Uterus (tissue), 4 donors: Measurements from ENCODE around the gene ARHGAP36. TPM values are rescaled to one million over a fixed set of nuclear protein-coding genes. Genes with fewer than 3 reads are reported as not detected.

Source experiments
- DNase-seq, 2 donors: peaks; one replicate each; pipeline ENCODE4 v3.0.0-alpha.2; 2019 to 2020
- H3K27ac ChIP-seq, 2 donors: fragments of 200-600 bp; sonication (generic); 1 replicate in 1 of 2; 2 replicates in 1 of 2; pipeline ENCODE4 v1.5.1; 2016 to 2018
- H3K27me3 ChIP-seq, 2 donors: fragments of 200-600 bp; sonication (generic); one replicate each; pipeline ENCODE4 v1.5.1; 2018 to 2019; ENCODE audit warnings: control low read depth in 1 of 2
- H3K36me3 ChIP-seq, 2 donors: fragments of 200-600 bp; sonication (generic); one replicate each; pipeline ENCODE4 v1.5.1; 2019; ENCODE audit warnings: control low read depth in 1 of 2
- H3K4me1 ChIP-seq, 2 donors: fragments of 200-600 bp; sonication (generic); one replicate each; pipeline ENCODE4 v1.5.1; 2018 to 2019; ENCODE audit warnings: control low read depth in 1 of 2
- H3K4me3 ChIP-seq, 2 donors: fragments of 200-600 bp; sonication (generic); 1 replicate in 1 of 2; 2 replicates in 1 of 2; pipeline ENCODE4 v1.5.1; 2018 to 2019; ENCODE audit warnings: mild to moderate bottlenecking in 1 of 2
- H3K9me3 ChIP-seq, 2 donors: fragments of 200-600 bp; sonication (generic); one replicate each; pipeline ENCODE4 v1.5.1; 2019; ENCODE audit warnings: control low read depth in 1 of 2
- CTCF ChIP-seq, 4 experiments: fragments of 200-600 bp in 2 of 4; fragments of 450-650 bp in 2 of 4; sonication (generic) in 2 of 4; IDR thresholded peaks; one replicate each; pipeline ENCODE4 v1.5.1; 2016 to 2019; ENCODE audit warnings: antibody characterized with exemption in 4 of 4, mild to moderate bottlenecking in 2 of 4, moderate library complexity in 1 of 4
- POLR2A ChIP-seq, 2 donors: fragments of 450-650 bp; IDR thresholded peaks; one replicate each; pipeline ENCODE4 v1.6.1; 2016; ENCODE audit warnings: antibody characterized with exemption in 2 of 2, mild to moderate bottlenecking in 1 of 2, moderate library complexity in 1 of 2
- intact Hi-C: fragments of 100-400 bp; cut with DNase I; formaldehyde crosslinking; loops from one replicate; pipeline ENCODE4 v1.15.1; 2023; ENCODE audit warnings: low total_unique reads
- total RNA-seq, 4 donors: library from RNA; depleted of rRNA in 3 of 4; stranded (reverse); fragments of >200 nt in 3 of 4; gene quantifications; one replicate each; pipeline versions ENCODE4 v1.1.0 to v1.2.4, GENCODE V29; 2014 to 2023
- donor health status: DM: yes; HTN: yes; CAD: no.

Gene ARHGAP36
- total RNA-seq, 4 donors from 2014 or later, result 0.55 TPM; not detected in 3

GRCh38 chrX:131061306-131061705 lies 3.2 kb downstream of the ARHGAP36 start:
- Histone ChIP-seq H3K27me3 (peaks cover 0 to 9% of the 10 kb centered on the region in 2 donors), H3K27ac (no peak overlapping the region), H3K4me3 (no peak overlapping the region), H3K4me1 (no peaks in the 10 kb centered on the region), H3K9me3 (no peaks in the 10 kb centered on the region), H3K36me3 (no peaks in the 10 kb centered on the region)
- no peak for DNase-seq
- TF ChIP-seq POLR2A (IDR thresholded peaks at IDR 0.05) (no peak), CTCF (IDR thresholded peaks at IDR 0.05) (no peak)
- intact Hi-C loops, result no loop called here

DNA sequence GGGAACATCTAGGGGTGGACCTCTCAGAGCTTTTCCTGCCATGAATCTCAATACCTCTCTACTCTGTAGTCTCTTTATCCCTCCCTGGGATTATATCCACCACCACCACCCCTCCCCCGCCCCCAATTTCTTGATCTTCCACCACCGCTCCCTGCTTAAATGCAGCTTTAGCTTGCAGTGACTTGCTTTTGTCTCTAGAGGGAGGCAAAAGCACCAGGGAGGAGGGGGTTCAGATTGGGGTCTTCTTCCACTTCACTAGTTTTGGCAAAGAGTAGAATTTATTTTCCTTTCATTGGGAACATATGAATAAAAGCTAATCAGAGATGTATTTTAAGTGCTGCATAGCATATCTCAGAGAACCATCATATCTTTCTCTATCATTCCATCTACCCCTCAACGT lies 5.5 kb downstream of the ARHGAP36 start:
- H3K27me3 ChIP-seq, result peaks cover 0 to 13% of the 10 kb centered on the region in 2 donors
- no peak overlapping the region for H3K4me3 ChIP-seq
- no peaks in the 10 kb centered on the region for H3K9me3 ChIP-seq
- H3K27ac ChIP-seq, result no peak overlapping the region
- no peaks in the 10 kb centered on the region for H3K4me1 ChIP-seq
- TF ChIP-seq POLR2A (IDR thresholded peaks at IDR 0.05) (no peak), CTCF (IDR thresholded peaks at IDR 0.05) (no peak)
- DNase-seq, result no peak
- H3K36me3 ChIP-seq, result no peaks in the 10 kb centered on the region
- intact Hi-C loops, result no loop called here

- Histone ChIP-seq H3K27ac (no peak overlapping the region), H3K4me1 (no peaks in the 10 kb centered on the region), H3K9me3 (no peaks in the 10 kb centered on the region), H3K27me3 (peaks cover 0 to 13% of the 10 kb centered on the region in 2 donors), H3K36me3 (no peaks in the 10 kb centered on the region), H3K4me3 (no peak overlapping the region)
- intact Hi-C loops, result no loop called here
- no peak for DNase-seq
- TF ChIP-seq POLR2A (IDR thresholded peaks at IDR 0.05), result no peak
- no peak for TF ChIP-seq CTCF (IDR thresholded peaks at IDR 0.05)
These were observed 8.1 kb downstream of the ARHGAP36 start for GRCh38 chrX:131066237-131066636.

GRCh38 chrX:131067216-131067615 lies 9.1 kb downstream of the ARHGAP36 start:
- H3K27ac ChIP-seq, result no peak overlapping the region
- TF ChIP-seq CTCF (IDR thresholded peaks at IDR 0.05) (no peak), POLR2A (IDR thresholded peaks at IDR 0.05) (no peak)
- H3K9me3 ChIP-seq, result no peaks in the 10 kb centered on the region
- H3K4me1 ChIP-seq, result no peaks in the 10 kb centered on the region
- peaks cover 0 to 9% of the 10 kb centered on the region in 2 donors for H3K27me3 ChIP-seq
- no peak overlapping the region for H3K4me3 ChIP-seq
- no peaks in the 10 kb centered on the region for H3K36me3 ChIP-seq
- intact Hi-C loops, result no loop called here
- DNase-seq, result no peak

GRCh38 chrX:131067846-131068745 lies 9.9 kb downstream of the ARHGAP36 start:
- Histone ChIP-seq H3K4me3 (no peak overlapping the region), H3K4me1 (no peaks in the 10 kb centered on the region), H3K36me3 (no peaks in the 10 kb centered on the region), H3K9me3 (no peaks in the 10 kb centered on the region), H3K27me3 (peaks cover 0 to 14% of the 10 kb centered on the region in 2 donors), H3K27ac (no peak overlapping the region)
- no peak for TF ChIP-seq POLR2A (IDR thresholded peaks at IDR 0.05)
- no peak for TF ChIP-seq CTCF (IDR thresholded peaks at IDR 0.05)
- no peak for DNase-seq
- intact Hi-C loops, result no loop called here
